GM12865 (cell line): ENCODE results near the gene CTU2.

ENCODE experiments used
- DNase-seq: peaks from one replicate; pipeline ENCODE4 v3.0.0; 2010; ENCODE audit warnings: low read depth
- H3K4me3 ChIP-seq: 2 replicates; pipeline ENCODE4 v1.5.1; 2011; ENCODE audit warnings: mild to moderate bottlenecking, low read depth, low read length, control low read depth
- TF ChIP-seq, protein P1 (sequence below): IDR thresholded peaks from 2 replicates; pipeline ENCODE4 v1.5.1; 2011; ENCODE audit warnings: low read length, control low read depth, low read depth, inconsistent platforms; ENCODE audit not compliant: insufficient read depth; ENCODE audit errors: missing control alignments

Gene CTU2

DNA sequence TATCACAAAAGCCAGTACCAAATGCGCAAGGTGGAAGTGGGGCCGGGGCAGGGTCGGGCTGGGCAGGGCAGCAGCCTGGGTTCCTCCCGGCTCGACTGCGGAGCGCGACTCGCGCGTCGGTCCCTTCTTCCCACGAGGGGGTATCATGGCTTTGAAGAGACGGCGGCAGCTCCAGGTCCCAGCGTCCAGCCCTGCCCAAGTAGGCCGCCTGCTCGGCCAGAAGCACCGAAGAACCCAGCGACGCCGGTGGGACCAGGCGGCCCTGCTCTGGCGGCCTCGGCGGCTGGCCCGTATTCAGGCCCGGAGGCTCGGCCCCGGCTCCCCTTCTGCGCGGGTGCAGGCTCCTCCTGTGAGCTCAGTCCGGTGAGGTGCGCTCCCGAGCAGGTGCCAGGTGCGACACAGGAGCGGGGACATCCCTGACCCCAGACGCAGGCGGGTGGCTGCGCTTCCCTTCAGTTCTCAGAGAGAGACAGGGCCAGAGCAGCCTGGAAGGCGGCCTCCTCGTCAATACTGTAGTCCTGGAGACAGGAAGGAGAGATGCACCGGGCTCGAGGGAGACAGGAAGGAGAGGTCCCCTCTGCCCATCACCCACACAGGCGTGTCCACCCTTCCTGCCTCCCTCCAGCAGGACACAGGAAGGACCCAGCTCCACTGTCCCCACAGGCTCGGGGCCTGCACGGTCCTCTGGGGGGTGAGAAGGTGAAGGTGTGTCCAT, 9.0 kb upstream of the CTU2 start:
- TF ChIP-seq, protein P1, sequence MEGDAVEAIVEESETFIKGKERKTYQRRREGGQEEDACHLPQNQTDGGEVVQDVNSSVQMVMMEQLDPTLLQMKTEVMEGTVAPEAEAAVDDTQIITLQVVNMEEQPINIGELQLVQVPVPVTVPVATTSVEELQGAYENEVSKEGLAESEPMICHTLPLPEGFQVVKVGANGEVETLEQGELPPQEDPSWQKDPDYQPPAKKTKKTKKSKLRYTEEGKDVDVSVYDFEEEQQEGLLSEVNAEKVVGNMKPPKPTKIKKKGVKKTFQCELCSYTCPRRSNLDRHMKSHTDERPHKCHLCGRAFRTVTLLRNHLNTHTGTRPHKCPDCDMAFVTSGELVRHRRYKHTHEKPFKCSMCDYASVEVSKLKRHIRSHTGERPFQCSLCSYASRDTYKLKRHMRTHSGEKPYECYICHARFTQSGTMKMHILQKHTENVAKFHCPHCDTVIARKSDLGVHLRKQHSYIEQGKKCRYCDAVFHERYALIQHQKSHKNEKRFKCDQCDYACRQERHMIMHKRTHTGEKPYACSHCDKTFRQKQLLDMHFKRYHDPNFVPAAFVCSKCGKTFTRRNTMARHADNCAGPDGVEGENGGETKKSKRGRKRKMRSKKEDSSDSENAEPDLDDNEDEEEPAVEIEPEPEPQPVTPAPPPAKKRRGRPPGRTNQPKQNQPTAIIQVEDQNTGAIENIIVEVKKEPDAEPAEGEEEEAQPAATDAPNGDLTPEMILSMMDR = no peak
- H3K4me3 ChIP-seq = no peak overlapping the region
- no peak for DNase-seq

DNA sequence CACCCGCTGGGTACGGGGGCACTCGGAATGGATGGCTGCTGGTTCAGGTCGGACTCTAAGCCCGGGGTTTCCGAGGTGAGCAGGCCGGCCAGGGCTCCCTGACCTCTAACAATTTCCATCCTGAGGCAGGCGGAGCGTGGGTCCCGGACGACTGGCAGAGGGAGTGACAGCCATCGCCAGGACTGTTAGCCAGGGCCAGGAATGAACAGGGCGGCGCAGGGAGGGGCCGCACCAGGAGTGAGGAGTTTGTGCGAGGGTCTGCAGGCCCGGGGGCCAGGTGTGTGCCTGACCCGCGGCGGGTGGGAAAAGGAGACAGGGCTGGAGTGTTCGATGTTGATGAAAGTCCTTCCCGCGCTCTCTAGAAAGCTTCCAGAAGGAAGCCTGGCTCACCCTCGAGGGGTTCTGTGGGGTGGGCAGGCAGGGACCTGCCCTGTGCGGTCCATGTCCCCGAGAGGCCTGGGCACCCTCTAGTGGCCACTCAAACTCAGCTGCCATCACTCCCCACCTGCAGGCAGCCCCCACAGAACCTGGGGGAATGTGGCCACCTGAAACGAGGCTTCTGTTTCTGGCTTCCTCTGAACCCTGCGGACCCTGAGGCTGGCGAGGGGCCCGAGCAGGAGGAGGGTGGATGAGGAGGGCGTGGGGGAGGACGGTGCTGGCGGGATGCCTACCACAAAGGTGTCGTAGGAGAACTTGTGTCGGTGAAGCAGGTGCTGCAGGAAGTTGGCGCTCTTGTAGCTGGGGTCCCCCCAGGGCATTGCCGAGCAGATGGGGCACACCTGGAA, 8.3 kb upstream of the CTU2 start:
- H3K4me3 ChIP-seq = no peak overlapping the region
- no peak for DNase-seq
- TF ChIP-seq, protein P1 = peak; percentile 18

DNA sequence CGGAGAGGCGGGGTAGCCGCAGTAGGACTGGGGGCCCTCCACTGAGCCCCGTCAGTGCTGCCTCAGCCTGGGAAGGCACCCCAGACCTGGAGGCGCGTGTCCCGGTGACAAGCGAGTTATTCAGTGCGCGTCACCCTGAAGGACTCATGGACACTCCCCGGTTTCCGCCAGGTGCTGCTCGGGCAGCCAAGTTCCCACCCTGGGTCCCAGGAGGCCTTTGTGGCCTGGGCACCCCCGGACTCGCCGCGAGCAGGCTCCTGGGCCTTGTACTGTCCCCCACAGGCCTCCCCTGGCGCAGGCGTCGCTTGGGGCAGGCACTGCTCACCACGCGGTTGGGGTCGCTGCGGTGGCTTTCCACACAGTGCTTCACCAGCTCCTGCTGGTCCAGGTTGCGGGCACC, 7.7 kb upstream of the CTU2 start:
- peak; percentile 55 for DNase-seq
- TF ChIP-seq, protein P1 = no peak

DNA sequence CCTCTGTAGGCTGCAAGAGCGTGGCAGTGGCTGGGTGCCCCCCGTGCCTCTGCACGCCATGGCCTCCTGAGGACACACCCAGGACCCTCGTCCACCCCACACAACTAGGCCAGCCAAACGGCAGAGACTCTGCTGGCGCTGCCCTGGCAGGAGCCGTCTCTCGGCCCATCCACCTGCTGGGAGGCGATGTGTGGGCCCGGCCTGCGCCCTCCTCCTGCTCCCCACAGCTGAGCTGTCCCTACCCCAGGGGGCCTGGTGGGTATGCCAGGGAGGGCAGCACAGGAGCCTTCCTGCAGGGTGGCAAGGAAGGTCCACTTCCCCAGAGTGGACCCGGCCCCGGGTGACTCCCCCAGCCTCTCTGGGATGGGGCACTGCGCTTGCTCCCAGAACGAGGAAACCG, 7.1 kb upstream of the CTU2 start:
- no peak overlapping the region for H3K4me3 ChIP-seq
- DNase-seq = no peak
- TF ChIP-seq, protein P1 = no peak

More for the DNA sequence above, 7.7 kb upstream of the CTU2 start:
- H3K4me3 ChIP-seq = no peak overlapping the region

DNA sequence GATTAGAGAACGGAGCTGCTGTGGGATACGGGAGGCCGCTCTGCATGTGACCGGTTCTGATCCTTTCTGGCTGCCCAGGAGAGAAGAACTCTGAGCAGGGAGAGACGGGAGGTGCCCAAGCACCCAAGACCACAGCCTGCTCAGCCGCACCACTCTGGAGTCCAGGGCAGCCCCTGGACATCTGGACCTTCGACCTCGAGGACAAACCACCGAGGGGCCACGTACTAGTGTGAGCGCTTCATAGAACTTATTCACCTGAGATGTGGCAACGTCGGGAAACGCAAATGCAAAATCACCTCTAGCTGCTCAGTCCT, 6.0 kb upstream of the CTU2 start:
- TF ChIP-seq, protein P1 = no peak
- peak overlapping the region; percentile 42 for H3K4me3 ChIP-seq
- no peak for DNase-seq

DNA sequence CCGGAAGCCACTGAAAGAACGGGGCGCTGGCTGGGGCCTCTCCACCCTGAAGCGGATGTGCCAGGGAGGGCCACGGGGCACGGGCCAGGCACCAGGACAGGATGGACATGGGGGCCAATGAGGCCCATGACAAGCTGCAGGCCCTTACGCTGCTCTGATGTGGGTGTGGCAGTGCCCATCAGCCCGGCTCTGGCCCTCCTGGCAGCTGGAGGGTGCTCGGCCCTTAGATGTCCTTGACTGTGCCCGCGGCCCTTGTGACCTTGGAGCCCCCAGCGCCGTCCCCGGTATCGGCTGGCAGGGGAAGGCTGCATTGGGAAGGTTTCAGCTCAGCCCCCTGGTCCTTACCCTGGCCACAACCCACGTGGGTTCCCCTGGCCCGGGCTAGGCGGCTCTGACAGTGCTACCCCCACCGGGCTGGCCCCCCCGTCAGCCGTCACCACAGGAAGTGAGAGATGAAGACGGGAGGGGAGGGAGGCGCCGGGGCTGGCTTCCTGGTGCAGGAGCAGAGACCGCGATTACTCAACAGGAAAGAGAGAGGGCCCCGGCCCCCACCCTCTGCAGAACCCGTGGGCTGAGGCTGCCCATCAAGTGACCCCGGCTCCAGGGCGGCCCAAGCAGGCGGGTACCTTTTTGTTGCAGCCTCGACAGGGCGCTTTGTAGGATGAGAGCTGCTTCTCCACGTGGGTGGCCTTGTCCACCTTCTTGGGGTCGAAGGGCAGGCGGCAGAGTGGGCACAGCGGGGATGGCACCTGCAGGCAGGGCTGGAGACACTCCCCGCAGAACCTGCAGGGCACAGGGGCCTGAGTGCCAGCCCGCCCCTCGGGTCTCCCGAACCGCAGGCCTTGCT, 5.4 kb upstream of the CTU2 start:
- TF ChIP-seq, protein P1 = no peak
- H3K4me3 ChIP-seq = peak overlapping the region; percentile 42
- DNase-seq = peak; percentile 96
